ENCODE measurements around the gene ZNF609.
"Not testable (repeated sequence)": the region's sequence is repeated elsewhere in the genome, so short reads cannot be mapped to it uniquely, and the experiment has no call there.

Gene ZNF609

GRCh38 chr15:64589435-64590084 lies 129.2 kb downstream of the ZNF609 start:
- no peak overlapping the region for H3K4me3 ChIP-seq (ENCODE audit: low read length)
- no peak for TF ChIP-seq CTCF (conservative IDR thresholded peaks at IDR 0.05; ENCODE audit: low read depth, low read length)
- DNase-seq (ENCODE audit: low read depth), result no peak

- DNase-seq (ENCODE audit: low read depth); H3K4me3 ChIP-seq (ENCODE audit: low read length): not testable (repeated sequence)
Measured at GRCh38 chr15:64592845-64593244, 132.5 kb downstream of the ZNF609 start.

GRCh38 chr15:64596701-64597476 lies 136.5 kb downstream of the ZNF609 start:
- H3K4me3 ChIP-seq (ENCODE audit: low read length), result no peak overlapping the region
- no peak for DNase-seq (ENCODE audit: low read depth)
- no peak for TF ChIP-seq CTCF (conservative IDR thresholded peaks at IDR 0.05; ENCODE audit: low read depth, low read length)

- H3K4me3 ChIP-seq (ENCODE audit: low read length), result no peak overlapping the region
- no peak for TF ChIP-seq CTCF (conservative IDR thresholded peaks at IDR 0.05; ENCODE audit: low read depth, low read length)
- no peak for DNase-seq (ENCODE audit: low read depth)
Measured at GRCh38 chr15:64597477-64597822, 137.1 kb downstream of the ZNF609 start.

GRCh38 chr15:64599226-64599625 lies 138.8 kb downstream of the ZNF609 start:
- H3K4me3 ChIP-seq (ENCODE audit: low read length), result no peak overlapping the region
- no peak for DNase-seq (ENCODE audit: low read depth)
- no peak for TF ChIP-seq CTCF (conservative IDR thresholded peaks at IDR 0.05; ENCODE audit: low read depth, low read length)

GRCh38 chr15:64599716-64600115 lies 139.3 kb downstream of the ZNF609 start:
- TF ChIP-seq CTCF (conservative IDR thresholded peaks at IDR 0.05; ENCODE audit: low read depth, low read length), result no peak
- DNase-seq (ENCODE audit: low read depth), result no peak
- H3K4me3 ChIP-seq (ENCODE audit: low read length), result no peak overlapping the region

- H3K4me3 ChIP-seq (ENCODE audit: low read length), result no peak overlapping the region
- TF ChIP-seq CTCF (conservative IDR thresholded peaks at IDR 0.05; ENCODE audit: low read depth, low read length), result no peak
- DNase-seq (ENCODE audit: low read depth), result no peak
Measured at GRCh38 chr15:64600794-64601193, 140.4 kb downstream of the ZNF609 start.
